ENCODE measurements around the gene CEP57L1. TPM values are rescaled to one million over a fixed set of nuclear protein-coding genes. Genes with fewer than 3 reads are reported as not detected.

Gene CEP57L1
- total RNA-seq (11.2 and 14.5 TPM in 2 replicates), polyA plus RNA-seq (15.8 and 23.9 TPM in 2 replicates)

GRCh38 chr6:109095036-109095834 is at the start of gene CEP57L1:
Gene CEP57L1 (plus strand): TSS chr6:109095507. CDS start chr6:109145222, 49,715 bp downstream.
- no peak for TF ChIP-seq CTCF (IDR thresholded peaks at IDR 0.05; ENCODE audit: low read depth, low read length)
- no peaks in the 10 kb centered on the region for H3K27me3 ChIP-seq
- DNase-seq (ENCODE audit: low read depth in 1 of 2, low spot score in 1 of 2) = peak; percentile 97 to 100
- peaks cover 12% of the 10 kb centered on the region for H3K4me1 ChIP-seq (ENCODE audit: low read depth)
- H3K36me3 ChIP-seq = peaks cover 3% of the 10 kb centered on the region
- peak within 1 kb of the TSS; percentile 67 for H3K4me3 ChIP-seq
- peak within 1 kb of the TSS; percentile 98 for H3K27ac ChIP-seq
- H3K9me3 ChIP-seq (ENCODE audit: low read depth) = no peaks in the 10 kb centered on the region

- no peaks in the 10 kb centered on the region for H3K9me3 ChIP-seq (ENCODE audit: low read depth)
- no peak for DNase-seq (ENCODE audit: low read depth in 1 of 2, low spot score in 1 of 2)
- no peaks in the 10 kb centered on the region for H3K36me3 ChIP-seq
- no peak overlapping the region for H3K4me3 ChIP-seq
- H3K27ac ChIP-seq = no peak overlapping the region
- H3K27me3 ChIP-seq = no peaks in the 10 kb centered on the region
- TF ChIP-seq CTCF (IDR thresholded peaks at IDR 0.05; ENCODE audit: low read depth, low read length) = no peak
- peaks cover 9% of the 10 kb centered on the region for H3K4me1 ChIP-seq (ENCODE audit: low read depth)
Measured at GRCh38 chr6:109048176-109048575, 47.1 kb upstream of the CEP57L1 start.

GRCh38 chr6:109048670-109049415 is 46.5 kb upstream of the CEP57L1 start:
- DNase-seq (ENCODE audit: low read depth in 1 of 2, low spot score in 1 of 2) = no peak
- Histone ChIP-seq H3K27ac (no peak overlapping the region), H3K4me3 (no peak overlapping the region), H3K36me3 (no peaks in the 10 kb centered on the region), H3K4me1 (ENCODE audit: low read depth) (peaks cover 15% of the 10 kb centered on the region), H3K9me3 (ENCODE audit: low read depth) (no peaks in the 10 kb centered on the region), H3K27me3 (no peaks in the 10 kb centered on the region)
- no peak for TF ChIP-seq CTCF (IDR thresholded peaks at IDR 0.05; ENCODE audit: low read depth, low read length)

GRCh38 chr6:109050012-109050411 is 45.3 kb upstream of the CEP57L1 start:
- Histone ChIP-seq H3K27ac (no peak overlapping the region), H3K9me3 (ENCODE audit: low read depth) (no peaks in the 10 kb centered on the region), H3K27me3 (no peaks in the 10 kb centered on the region), H3K4me1 (ENCODE audit: low read depth) (peaks cover 15% of the 10 kb centered on the region), H3K4me3 (no peak overlapping the region), H3K36me3 (no peaks in the 10 kb centered on the region)
- no peak for TF ChIP-seq CTCF (IDR thresholded peaks at IDR 0.05; ENCODE audit: low read depth, low read length)
- no peak for DNase-seq (ENCODE audit: low read depth in 1 of 2, low spot score in 1 of 2)

- DNase-seq (ENCODE audit: low read depth in 1 of 2, low spot score in 1 of 2) = no peak
- Histone ChIP-seq H3K27me3 (no peaks in the 10 kb centered on the region), H3K4me1 (ENCODE audit: low read depth) (peaks cover 15% of the 10 kb centered on the region), H3K9me3 (ENCODE audit: low read depth) (no peaks in the 10 kb centered on the region), H3K36me3 (no peaks in the 10 kb centered on the region), H3K27ac (no peak overlapping the region), H3K4me3 (no peak overlapping the region)
- TF ChIP-seq CTCF (IDR thresholded peaks at IDR 0.05; ENCODE audit: low read depth, low read length) = no peak
Measured at GRCh38 chr6:109050447-109051102, 44.7 kb upstream of the CEP57L1 start.
